Activated T-helper 9 cell treated with anti-CD3 and anti-CD28 coated beads, Interleukin-2, amount 50 U/mL, for 16 hours (primary cell): ENCODE results near the gene MUCL3.
"Not testable (repeated sequence)": the region's sequence is repeated elsewhere in the genome, so short reads cannot be mapped to it uniquely, and the experiment has no call there.

Source experiments
- DNase-seq: peaks from one replicate; pipeline ENCODE4 v3.0.0-alpha.2; 2020; ENCODE audit warnings: low read depth

The MUCL3 gene

GRCh38 chr6:30979690-30980089, 38.9 kb downstream of the MUCL3 start:
- no peak for DNase-seq

GRCh38 chr6:30981942-30982772, 41.4 kb downstream of the MUCL3 start:
- DNase-seq: no peak

GRCh38 chr6:30983439-30983838, 42.7 kb downstream of the MUCL3 start, which contains the start of gene MUC21:
Gene MUC21 (plus strand): TSS chr6:30983718. CDS start chr6:30983959, 241 bp downstream.
- DNase-seq: no peak

GRCh38 chr6:30985490-30985889, 44.7 kb downstream of the MUCL3 start:
- no peak for DNase-seq

- no peak for DNase-seq
Measured at GRCh38 chr6:30987304-30987703, 46.5 kb downstream of the MUCL3 start.

- no peak for DNase-seq
Measured at GRCh38 chr6:30988209-30988825, 47.5 kb downstream of the MUCL3 start.

GRCh38 chr6:30990422-30991086, 49.8 kb downstream of the MUCL3 start:
- DNase-seq: no peak

- no peak for DNase-seq
Measured at GRCh38 chr6:30991891-30992290, 51.1 kb downstream of the MUCL3 start.

GRCh38 chr6:30997301-30997700, 56.5 kb downstream of the MUCL3 start:
- DNase-seq: no peak

GRCh38 chr6:30998785-30999184, 58.0 kb downstream of the MUCL3 start:
- no peak for DNase-seq

- not testable (repeated sequence) for DNase-seq
Measured at GRCh38 chr6:31000067-31000860, 59.5 kb downstream of the MUCL3 start.

GRCh38 chr6:31001281-31001888, 60.6 kb downstream of the MUCL3 start:
- DNase-seq: no peak

GRCh38 chr6:31002471-31002870, 61.7 kb downstream of the MUCL3 start:
- DNase-seq: no peak
